HAP-1 (cell line): ENCODE measurements around the gene GIPC3.
A peak's percentile ranks its signal among the peaks of the same experiment; 100 is the strongest.

ENCODE experiments used
- DNase-seq, 2 experiments: peaks; one replicate each; pipeline ENCODE4 v3.0.0-alpha.2; 2016 to 2020; ENCODE audit warnings: low spot score in 2 of 2
- H3K27me3 ChIP-seq: fragments of 250-450 bp; sonication (Bioruptor Pico); 2 replicates; pipeline ENCODE4 v1.5.1; 2020; ENCODE audit warnings: low read depth, mild to moderate bottlenecking, moderate library complexity
- H3K36me3 ChIP-seq: fragments of 250-450 bp; sonication (Bioruptor Pico); replicated peaks from 2 replicates; pipeline ENCODE4 v1.5.1; 2020; ENCODE audit warnings: mild to moderate bottlenecking
- H3K4me1 ChIP-seq: fragments of 250-450 bp; sonication (Bioruptor Pico); 2 replicates; pipeline ENCODE4 v1.5.1; 2020; ENCODE audit warnings: mild to moderate bottlenecking
- H3K4me3 ChIP-seq: fragments of 250-450 bp; sonication (Bioruptor Pico); 2 replicates; pipeline ENCODE4 v1.5.1; 2020; ENCODE audit warnings: mild to moderate bottlenecking, moderate library complexity
- H3K9me3 ChIP-seq: fragments of 250-450 bp; sonication (Bioruptor Pico); 2 replicates; pipeline ENCODE4 v1.5.1; 2020; ENCODE audit warnings: mild to moderate bottlenecking, moderate library complexity
- in situ Hi-C: fragments of 300-500 bp; cut with MboI; formaldehyde crosslinking; loops from 3 replicates; pipeline ENCODE4 v1.14.3; 2020; ENCODE audit warnings: low sequenced_read_pairs, inconsistent platforms, mixed read lengths

GIPC3 gene

GRCh38 chr19:3593156-3593555 lies 7.9 kb downstream of the GIPC3 start:
- H3K27me3 ChIP-seq = no peaks in the 10 kb centered on the region
- no peak for DNase-seq
- no peaks in the 10 kb centered on the region for H3K36me3 ChIP-seq
- no peak overlapping the region for H3K4me3 ChIP-seq
- in situ Hi-C loops = no loop called here
- H3K4me1 ChIP-seq = no peaks in the 10 kb centered on the region
- no peaks in the 10 kb centered on the region for H3K9me3 ChIP-seq

GRCh38 chr19:3595521-3596061 lies 10.3 kb downstream of the GIPC3 start:
- no peaks in the 10 kb centered on the region for H3K4me1 ChIP-seq
- H3K9me3 ChIP-seq = no peaks in the 10 kb centered on the region
- in situ Hi-C loops = no loop called here
- no peak overlapping the region for H3K4me3 ChIP-seq
- H3K27me3 ChIP-seq = no peaks in the 10 kb centered on the region
- H3K36me3 ChIP-seq = no peaks in the 10 kb centered on the region
- DNase-seq = no peak

GRCh38 chr19:3599776-3600187 lies 14.5 kb downstream of the GIPC3 start:
- Histone ChIP-seq H3K9me3 (no peaks in the 10 kb centered on the region), H3K36me3 (no peaks in the 10 kb centered on the region), H3K4me1 (no peaks in the 10 kb centered on the region), H3K27me3 (no peaks in the 10 kb centered on the region), H3K4me3 (no peak overlapping the region)
- DNase-seq = no peak
- in situ Hi-C loops = no loop called here

- H3K27me3 ChIP-seq = no peaks in the 10 kb centered on the region
- H3K4me3 ChIP-seq = no peak overlapping the region
- H3K4me1 ChIP-seq = peaks cover 4% of the 10 kb centered on the region
- in situ Hi-C loops = no loop called here
- no peak for DNase-seq
- H3K36me3 ChIP-seq = no peaks in the 10 kb centered on the region
- H3K9me3 ChIP-seq = no peaks in the 10 kb centered on the region
These were observed 15.7 kb downstream of the GIPC3 start for GRCh38 chr19:3601021-3601420.

- no peak for DNase-seq
- peaks cover 17% of the 10 kb centered on the region for H3K4me1 ChIP-seq
- no peaks in the 10 kb centered on the region for H3K9me3 ChIP-seq
- no peaks in the 10 kb centered on the region for H3K27me3 ChIP-seq
- H3K4me3 ChIP-seq = no peak overlapping the region
- no peaks in the 10 kb centered on the region for H3K36me3 ChIP-seq
- in situ Hi-C loops = no loop called here
These were observed 18.0 kb downstream of the GIPC3 start for GRCh38 chr19:3603121-3603811.

- Histone ChIP-seq H3K4me1 (peaks cover 17% of the 10 kb centered on the region), H3K9me3 (no peaks in the 10 kb centered on the region), H3K27me3 (no peaks in the 10 kb centered on the region), H3K36me3 (no peaks in the 10 kb centered on the region; the same call in 1 of the 2 replicates), H3K4me3 (no peak overlapping the region)
- DNase-seq = no peak
- in situ Hi-C loops = no loop called here
These were observed 19.1 kb downstream of the GIPC3 start for GRCh38 chr19:3604227-3604986.

GRCh38 chr19:3604987-3605343 lies 19.7 kb downstream of the GIPC3 start:
- Histone ChIP-seq H3K36me3 (no peaks in the 10 kb centered on the region; the same call in 1 of the 2 replicates), H3K4me3 (no peak overlapping the region), H3K4me1 (peaks cover 17% of the 10 kb centered on the region), H3K27me3 (no peaks in the 10 kb centered on the region), H3K9me3 (no peaks in the 10 kb centered on the region)
- DNase-seq = no peak
- in situ Hi-C loops = no loop called here

GRCh38 chr19:3605361-3605760 lies 20.1 kb downstream of the GIPC3 start:
- Histone ChIP-seq H3K4me3 (no peak overlapping the region), H3K36me3 (no peaks in the 10 kb centered on the region; the same call in 1 of the 2 replicates), H3K27me3 (no peaks in the 10 kb centered on the region), H3K4me1 (peaks cover 17% of the 10 kb centered on the region), H3K9me3 (no peaks in the 10 kb centered on the region)
- no peak for DNase-seq
- in situ Hi-C loops = no loop called here

- peak overlapping the region; percentile 46 for H3K4me3 ChIP-seq
- no peak for DNase-seq
- peaks cover 17% of the 10 kb centered on the region for H3K4me1 ChIP-seq
- H3K27me3 ChIP-seq = no peaks in the 10 kb centered on the region
- peaks cover under 1% of the 10 kb centered on the region for H3K36me3 ChIP-seq
- H3K9me3 ChIP-seq = no peaks in the 10 kb centered on the region
- in situ Hi-C loops = no loop called here
These were observed 20.5 kb downstream of the GIPC3 start for GRCh38 chr19:3605770-3606169.

- in situ Hi-C loops = no loop called here
- Histone ChIP-seq H3K27me3 (no peaks in the 10 kb centered on the region), H3K36me3 (peaks cover 5% of the 10 kb centered on the region), H3K9me3 (no peaks in the 10 kb centered on the region), H3K4me3 (peak overlapping the region; percentile 46), H3K4me1 (peaks cover 17% of the 10 kb centered on the region)
- peak in 1 of 2 experiments; percentile 58 for DNase-seq
These were observed 21.0 kb downstream of the GIPC3 start for GRCh38 chr19:3606174-3606689.

GRCh38 chr19:3606690-3607289 lies 21.5 kb downstream of the GIPC3 start, which contains the start of gene TBXA2R:
TBXA2R (minus strand) TSS chr19:3606875; CDS start chr19:3600634, 6,241 bp downstream.
- peak; percentile 60 to 92 for DNase-seq

GRCh38 chr19:3607303-3608078 lies 22.2 kb downstream of the GIPC3 start:
- no peaks in the 10 kb centered on the region for H3K27me3 ChIP-seq
- DNase-seq = peak; percentile 37 to 68
- H3K9me3 ChIP-seq = no peaks in the 10 kb centered on the region
- H3K36me3 ChIP-seq = peaks cover 12% of the 10 kb centered on the region
- H3K4me1 ChIP-seq = peaks cover 17% of the 10 kb centered on the region
- peak overlapping the region; percentile 46 for H3K4me3 ChIP-seq
- in situ Hi-C loops = no loop called here

More at GRCh38 chr19:3606690-3607289, 21.5 kb downstream of the GIPC3 start, which contains the start of gene TBXA2R:
- in situ Hi-C loops = no loop called here
- H3K4me1 ChIP-seq = peaks cover 17% of the 10 kb centered on the region
- no peaks in the 10 kb centered on the region for H3K27me3 ChIP-seq
- no peaks in the 10 kb centered on the region for H3K9me3 ChIP-seq
- H3K36me3 ChIP-seq = peaks cover 9% of the 10 kb centered on the region
- H3K4me3 ChIP-seq = peak within 1 kb of the TSS; percentile 46

- DNase-seq = no peak
- Histone ChIP-seq H3K9me3 (no peaks in the 10 kb centered on the region), H3K27me3 (no peaks in the 10 kb centered on the region), H3K36me3 (peaks cover 12% of the 10 kb centered on the region), H3K4me3 (no peak overlapping the region), H3K4me1 (peaks cover 17% of the 10 kb centered on the region)
- in situ Hi-C loops = no loop called here
These were observed 22.9 kb downstream of the GIPC3 start for GRCh38 chr19:3608079-3608641.
